GM23248 (cell line): ENCODE measurements around the gene MPHOSPH6.

Experiments used
- EZH2 ChIP-seq: fragments of 200-600 bp; sonication (generic); IDR thresholded peaks from 2 replicates; pipeline ENCODE4 v1.6.1; 2018; ENCODE audit warnings: antibody characterized with exemption, mild to moderate bottlenecking; ENCODE audit not compliant: insufficient read depth, poor library complexity, severe bottlenecking
- EZH2phosphoT487 ChIP-seq: fragments of 200-600 bp; sonication (generic); IDR thresholded peaks from 2 replicates; pipeline ENCODE4 v1.6.1; 2018; ENCODE audit warnings: antibody characterized with exemption, moderate library complexity, mild to moderate bottlenecking, low read depth; ENCODE audit not compliant: insufficient read depth

- TF ChIP-seq EZH2 (no peak), EZH2phosphoT487 (no peak)
Measured at GRCh38 chr16:82137822-82138167, 32.2 kb downstream of the MPHOSPH6 start.
